Aorta (tissue), 5 donors: ENCODE data around the gene LLGL2. TPM values are rescaled to one million over a fixed set of nuclear protein-coding genes. Genes with fewer than 3 reads are reported as not detected.

ENCODE experiments used
- ATAC-seq: fragments of 200-7000 bp; cut with Tn5 transposase; one replicate; pipeline ENCODE4 v1.9.1; 2022; ENCODE audit warnings: moderate library complexity; ENCODE audit not compliant: low FRiP score
- DNase-seq, 2 donors: peaks; one replicate each; pipeline ENCODE4 v3.0.0-alpha.2; 2020
- H3K27ac ChIP-seq, 2 donors: one replicate each; pipeline ENCODE4 v1.5.1; 2013; ENCODE audit warnings: low read length in 2 of 2, mild to moderate bottlenecking in 2 of 2, moderate library complexity in 2 of 2, control low read depth in 1 of 2, inconsistent platforms in 1 of 2, low read depth in 1 of 2
- H3K27me3 ChIP-seq, 2 donors: one replicate each; pipeline ENCODE4 v1.6.1; 2013; ENCODE audit warnings: control low read depth in 1 of 2, low read length in 1 of 2, mild to moderate bottlenecking in 1 of 2, moderate library complexity in 1 of 2; ENCODE audit not compliant: insufficient read depth in 2 of 2, control insufficient read depth in 1 of 2
- H3K36me3 ChIP-seq, 2 donors: one replicate each; pipeline ENCODE4 v1.6.1; 2013; ENCODE audit warnings: control low read depth in 1 of 2, low read length in 1 of 2, mild to moderate bottlenecking in 1 of 2; ENCODE audit not compliant: insufficient read depth in 2 of 2, control insufficient read depth in 1 of 2
- H3K4me1 ChIP-seq, 2 donors: one replicate each; pipeline ENCODE4 v1.6.1; 2013; ENCODE audit warnings: low read length in 2 of 2, control low read depth in 1 of 2, mild to moderate bottlenecking in 1 of 2, moderate library complexity in 1 of 2; ENCODE audit not compliant: insufficient read depth in 2 of 2, control insufficient read depth in 1 of 2
- H3K4me3 ChIP-seq, 2 donors: one replicate each; pipeline ENCODE4 v1.5.1; 2013; ENCODE audit warnings: low read length in 2 of 2, control low read depth in 1 of 2, mild to moderate bottlenecking in 1 of 2
- H3K9me3 ChIP-seq: one replicate; pipeline ENCODE4 v1.6.1; 2013; ENCODE audit warnings: mild to moderate bottlenecking, low read length; ENCODE audit not compliant: control insufficient read depth
- WGBS, 2 donors: extraction: QIAGEN DNeasy Blood & Tissue Kit; methylation state at CpG; one replicate each; pipeline ENCODE4 v1.1.7; 2013; 5-methylcytosine and 5-hydroxymethylcytosine counted together
- intact Hi-C, 2 donors: fragments of 100-400 bp; cut with DNase I; formaldehyde crosslinking; loops; one replicate each; pipeline versions ENCODE4 v1.14.2 to v1.15.0; 2022
- polyA plus RNA-seq, 2 donors: library from polyadenylated mRNA; stranded (reverse); fragments of 200-250 nt; gene quantifications; one replicate each; pipeline ENCODE4 v1.2.3, GENCODE V29; 2013
- total RNA-seq, 2 donors: library from RNA; stranded (reverse); fragmentation: NEBNext Ultra II Directional; extraction: Animal tissue kit (Norgen Biotek cat#: 25700); gene quantifications; one replicate each; pipeline ENCODE4 v1.2.1, GENCODE V29; 2021
- donor health status: healthy with polysubstance abuse.
- donor health status: Bipolar disorder and iron deficiency.
- donor health status: DM: no; HTN: no; CAD: no.
- donor health status: DM: no; HTN: no; CAD: no.
- donor health status: DM: yes; HTN: yes; CAD: no.

Gene LLGL2
- total and polyA plus RNA-seq, 4 donors = 9.7 to 14.4 (median 10.6) TPM

GRCh38 chr17:75535871-75536270 is 10.4 kb downstream of the LLGL2 start:
- Histone ChIP-seq H3K4me3 (no peak overlapping the region), H3K4me1 (no peaks in the 10 kb centered on the region), H3K27me3 (no peaks in the 10 kb centered on the region), H3K36me3 (no peaks in the 10 kb centered on the region), H3K27ac (no peak overlapping the region), H3K9me3 (no peaks in the 10 kb centered on the region)
- 90 to 93% methylated on average over 8 of the region's 8 CpGs for WGBS, 2 donors
- no peak for DNase-seq
- intact Hi-C loops = no loop called here
- no peak for ATAC-seq

- DNase-seq (no peak), ATAC-seq (no peak)
- H3K36me3 ChIP-seq = no peaks in the 10 kb centered on the region
- no peaks in the 10 kb centered on the region for H3K4me1 ChIP-seq
- H3K4me3 ChIP-seq = no peak overlapping the region
- H3K27me3 ChIP-seq = no peaks in the 10 kb centered on the region
- H3K9me3 ChIP-seq = no peaks in the 10 kb centered on the region
- no peak overlapping the region for H3K27ac ChIP-seq
- intact Hi-C loops = no loop called here
- WGBS, 2 donors = 83 to 90% methylated on average over 10 of the region's 10 CpGs
Observed at GRCh38 chr17:75536366-75536765, 10.9 kb downstream of the LLGL2 start.

DNA sequence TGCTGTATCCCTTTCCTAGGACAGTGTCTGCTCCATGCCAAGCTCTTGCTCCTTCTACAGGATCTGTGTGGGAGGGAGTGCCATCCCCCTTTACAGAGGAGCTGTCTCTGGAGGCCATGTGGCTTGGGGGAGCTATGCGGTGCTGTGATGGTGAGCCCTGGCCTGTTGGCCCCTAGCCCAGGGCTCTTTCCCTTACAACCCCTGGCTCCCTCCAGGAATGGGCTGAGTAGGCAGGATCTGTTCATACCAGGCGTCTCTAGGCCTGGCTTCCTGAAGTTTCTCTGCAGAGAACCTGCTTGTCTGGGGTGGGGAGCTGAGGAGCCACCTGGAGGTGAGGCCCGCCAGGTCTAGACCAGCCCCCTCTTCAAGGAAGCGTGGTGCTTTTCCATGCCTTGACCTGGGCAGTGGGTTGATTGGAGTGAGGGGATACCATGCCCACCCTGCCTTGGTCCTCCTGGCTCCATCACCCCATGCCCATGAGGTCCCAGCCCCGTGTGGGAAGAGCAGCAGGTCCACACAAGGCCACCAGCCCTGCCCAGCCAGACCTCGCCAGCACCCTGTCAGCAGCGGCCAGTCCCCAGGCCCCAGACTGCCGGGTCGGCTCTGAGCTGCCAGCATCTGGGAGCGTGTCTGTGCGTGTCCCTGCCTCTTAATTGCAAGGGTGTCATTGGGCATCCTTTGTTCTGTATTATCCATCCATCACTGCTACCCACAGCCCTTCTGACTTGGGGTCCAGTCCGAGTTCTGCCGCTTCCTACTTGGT is 14.7 kb downstream of the LLGL2 start:
- DNase-seq (no peak), ATAC-seq (no peak)
- no peaks in the 10 kb centered on the region for H3K4me1 ChIP-seq
- H3K36me3 ChIP-seq = no peaks in the 10 kb centered on the region
- 86 to 89% methylated on average over 13 of the region's 13 CpGs for WGBS, 2 donors
- H3K27ac ChIP-seq = no peak overlapping the region
- intact Hi-C loops = no loop called here
- H3K27me3 ChIP-seq = no peaks in the 10 kb centered on the region
- no peak overlapping the region for H3K4me3 ChIP-seq
- H3K9me3 ChIP-seq = no peaks in the 10 kb centered on the region

GRCh38 chr17:75540923-75541503 is 15.5 kb downstream of the LLGL2 start:
- Histone ChIP-seq H3K4me1 (no peaks in the 10 kb centered on the region), H3K36me3 (no peaks in the 10 kb centered on the region), H3K4me3 (no peak overlapping the region), H3K27ac (no peak overlapping the region), H3K27me3 (no peaks in the 10 kb centered on the region), H3K9me3 (no peaks in the 10 kb centered on the region)
- WGBS, 2 donors = 63 to 64% methylated on average over 4 of the region's 4 CpGs
- ATAC-seq (no peak), DNase-seq (no peak)
- intact Hi-C loops = no loop called here

GRCh38 chr17:75542229-75542628 is 16.7 kb downstream of the LLGL2 start:
- Histone ChIP-seq H3K27ac (no peak overlapping the region), H3K4me3 (no peak overlapping the region), H3K4me1 (no peaks in the 10 kb centered on the region), H3K9me3 (no peaks in the 10 kb centered on the region), H3K36me3 (no peaks in the 10 kb centered on the region), H3K27me3 (no peaks in the 10 kb centered on the region)
- intact Hi-C loops = no loop called here
- DNase-seq = no peak
- ATAC-seq = no peak
- WGBS, 2 donors = 94 to 98% methylated on average over 8 of the region's 8 CpGs

- no peaks in the 10 kb centered on the region for H3K27me3 ChIP-seq
- no peaks in the 10 kb centered on the region for H3K4me1 ChIP-seq
- no peak for ATAC-seq
- intact Hi-C loops = no loop called here
- no peak overlapping the region for H3K4me3 ChIP-seq
- no peak overlapping the region for H3K27ac ChIP-seq
- H3K9me3 ChIP-seq = no peaks in the 10 kb centered on the region
- H3K36me3 ChIP-seq = no peaks in the 10 kb centered on the region
- 92% methylated on average over 15 of the region's 15 CpGs for WGBS, 2 donors
- no peak for DNase-seq
Observed at GRCh38 chr17:75542728-75543336, 17.3 kb downstream of the LLGL2 start.

- Histone ChIP-seq H3K4me3 (no peak overlapping the region), H3K36me3 (no peaks in the 10 kb centered on the region), H3K27ac (no peak overlapping the region), H3K27me3 (no peaks in the 10 kb centered on the region), H3K9me3 (no peaks in the 10 kb centered on the region), H3K4me1 (no peaks in the 10 kb centered on the region)
- WGBS, 2 donors = 83 to 87% methylated on average over 8 of the region's 8 CpGs
- ATAC-seq (no peak), DNase-seq (no peak)
- intact Hi-C loops = no loop called here
Observed at GRCh38 chr17:75544250-75544649, 18.8 kb downstream of the LLGL2 start.

DNA sequence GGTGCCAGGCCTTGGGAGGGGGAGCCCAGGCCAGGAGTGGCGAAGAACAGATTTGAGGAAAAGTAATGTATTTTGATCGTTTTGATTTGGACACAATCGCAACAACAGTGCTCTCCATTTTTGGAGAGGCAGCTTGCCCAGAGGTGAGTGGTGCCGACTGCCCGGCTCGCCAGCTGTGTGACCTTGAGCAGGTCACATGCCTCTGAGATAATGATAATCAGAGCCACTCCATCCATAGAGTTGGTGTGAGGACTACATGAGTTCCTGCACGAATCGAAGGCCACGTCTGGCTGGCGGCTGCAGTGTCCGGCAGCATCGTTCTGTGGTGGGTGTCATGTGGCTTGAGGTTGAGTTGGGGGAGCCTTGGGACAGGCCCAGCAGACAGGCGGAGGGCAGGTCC is 20.7 kb downstream of the LLGL2 start:
- Histone ChIP-seq H3K4me1 (no peaks in the 10 kb centered on the region), H3K27me3 (no peaks in the 10 kb centered on the region), H3K36me3 (no peaks in the 10 kb centered on the region), H3K9me3 (no peaks in the 10 kb centered on the region), H3K27ac (no peak overlapping the region), H3K4me3 (no peak overlapping the region)
- ATAC-seq = no peak
- DNase-seq = no peak
- intact Hi-C loops = no loop called here
- WGBS, 2 donors = 96 to 97% methylated on average over 13 of the region's 13 CpGs

GRCh38 chr17:75547091-75547490 is 21.6 kb downstream of the LLGL2 start:
- intact Hi-C loops = no loop called here
- H3K9me3 ChIP-seq = no peaks in the 10 kb centered on the region
- H3K27ac ChIP-seq = no peak overlapping the region
- 94 to 96% methylated on average over 9 of the region's 9 CpGs for WGBS, 2 donors
- ATAC-seq (no peak), DNase-seq (no peak)
- no peaks in the 10 kb centered on the region for H3K36me3 ChIP-seq
- no peaks in the 10 kb centered on the region for H3K27me3 ChIP-seq
- no peak overlapping the region for H3K4me3 ChIP-seq
- H3K4me1 ChIP-seq = no peaks in the 10 kb centered on the region
